H9 (cell line): ENCODE results near the gene NKAIN2. TPM values are rescaled to one million over a fixed set of nuclear protein-coding genes. Genes with fewer than 3 reads are reported as not detected.

Experiments
- DNase-seq: peaks from one replicate; pipeline ENCODE4 v3.0.0-alpha.2; 2017
- H2AFZ ChIP-seq: one replicate; pipeline ENCODE4 v1.6.1; 2013; ENCODE audit warnings: mild to moderate bottlenecking, low read length, control low read depth, moderate library complexity
- H2AK5ac ChIP-seq: 2 replicates; pipeline ENCODE4 v1.6.1; 2013; ENCODE audit warnings: low read length, control low read depth, mixed read lengths; ENCODE audit not compliant: insufficient read length
- H2BK120ac ChIP-seq: one replicate; pipeline ENCODE4 v1.6.1; 2013; ENCODE audit warnings: low read depth, mild to moderate bottlenecking, low read length, control low read depth, inconsistent platforms; ENCODE audit not compliant: poor library complexity, severe bottlenecking
- H2BK12ac ChIP-seq: 2 replicates; pipeline ENCODE4 v1.6.1; 2013; ENCODE audit warnings: low read length, control low read depth, mixed read lengths, low read depth; ENCODE audit not compliant: insufficient read length
- H2BK15ac ChIP-seq: 2 replicates; pipeline ENCODE4 v1.6.1; 2013; ENCODE audit warnings: low read depth, low read length, control low read depth
- H2BK20ac ChIP-seq: one replicate; pipeline ENCODE4 v1.6.1; 2013; ENCODE audit warnings: low read depth, mild to moderate bottlenecking, low read length, control low read depth, inconsistent platforms; ENCODE audit not compliant: poor library complexity, severe bottlenecking
- H2BK5ac ChIP-seq: 2 replicates; pipeline ENCODE4 v1.6.1; 2013; ENCODE audit warnings: low read length, control low read depth, mixed read lengths; ENCODE audit not compliant: insufficient read length
- H3K14ac ChIP-seq: 2 replicates; pipeline ENCODE4 v1.6.1; 2013; ENCODE audit warnings: low read length, control low read depth; ENCODE audit not compliant: insufficient read depth
- H3K18ac ChIP-seq: 2 replicates; pipeline ENCODE4 v1.6.1; 2013; ENCODE audit warnings: low read depth, mild to moderate bottlenecking, mixed read lengths, low read length, control low read depth; ENCODE audit not compliant: insufficient read length
- H3K23ac ChIP-seq: 2 replicates; pipeline ENCODE4 v1.6.1; 2013; ENCODE audit warnings: low read length, control low read depth, mixed read lengths, low read depth; ENCODE audit not compliant: insufficient read length
- H3K23me2 ChIP-seq: 2 replicates; pipeline ENCODE4 v1.6.1; 2013; ENCODE audit warnings: low read depth, mild to moderate bottlenecking, mixed read lengths, low read length, control low read depth; ENCODE audit not compliant: insufficient read length, poor library complexity, severe bottlenecking
- H3K27ac ChIP-seq: 2 replicates; pipeline ENCODE4 v1.5.1; 2013; ENCODE audit warnings: low read length, control low read depth, mixed read lengths, low read depth; ENCODE audit not compliant: insufficient read length
- H3K27me3 ChIP-seq: 2 replicates; pipeline ENCODE4 v1.6.1; 2013; ENCODE audit warnings: low read length, control low read depth, inconsistent platforms; ENCODE audit not compliant: insufficient read depth
- H3K4ac ChIP-seq: 2 replicates; pipeline ENCODE4 v1.6.1; 2013; ENCODE audit warnings: low read depth, mild to moderate bottlenecking, control low read depth, inconsistent platforms, low read length, moderate library complexity
- H3K4me1 ChIP-seq: 2 replicates; pipeline ENCODE4 v1.6.1; 2013; ENCODE audit warnings: low read length, control low read depth, inconsistent platforms; ENCODE audit not compliant: insufficient read depth
- H3K4me2 ChIP-seq: 2 replicates; pipeline ENCODE4 v1.6.1; 2013; ENCODE audit warnings: low read length, control low read depth, mixed read lengths; ENCODE audit not compliant: insufficient read length, insufficient read depth
- H3K56ac ChIP-seq: 2 replicates; pipeline ENCODE4 v1.6.1; 2013; ENCODE audit warnings: low read depth, mild to moderate bottlenecking, mixed read lengths, low read length, control low read depth; ENCODE audit not compliant: insufficient read length
- H3K79me1 ChIP-seq: 2 replicates; pipeline ENCODE4 v1.6.1; 2013; ENCODE audit warnings: low read depth, mild to moderate bottlenecking, moderate library complexity, low read length, control low read depth, inconsistent platforms; ENCODE audit not compliant: insufficient read depth, poor library complexity, severe bottlenecking
- H3K79me2 ChIP-seq: 2 replicates; pipeline ENCODE4 v1.6.1; 2013; ENCODE audit warnings: low read length, control low read depth, inconsistent platforms; ENCODE audit not compliant: insufficient read depth
- H3K9ac ChIP-seq: 2 replicates; pipeline ENCODE4 v1.6.1; 2013; ENCODE audit warnings: low read length, control low read depth, mixed read lengths; ENCODE audit not compliant: insufficient read length; ENCODE audit errors: extremely low read depth
- H3K9me3 ChIP-seq: one replicate; pipeline ENCODE4 v1.6.1; 2013; ENCODE audit warnings: low read depth, low read length, inconsistent platforms; ENCODE audit not compliant: control insufficient read depth
- H3T11ph ChIP-seq: one replicate; pipeline ENCODE4 v1.6.1; 2013; ENCODE audit warnings: mild to moderate bottlenecking, low read length, control low read depth, inconsistent platforms
- H4K20me1 ChIP-seq: one replicate; pipeline ENCODE4 v1.6.1; 2013; ENCODE audit not compliant: control insufficient read depth, insufficient read length, insufficient read depth
- H4K5ac ChIP-seq: 2 replicates; pipeline ENCODE4 v1.6.1; 2013; ENCODE audit warnings: low read depth, mild to moderate bottlenecking, mixed read lengths, low read length, control low read depth; ENCODE audit not compliant: insufficient read length
- H4K8ac ChIP-seq: replicated peaks from 2 replicates; pipeline ENCODE4 v1.6.1; 2013; ENCODE audit warnings: low read length, control low read depth, mixed read lengths, low read depth; ENCODE audit not compliant: insufficient read length
- H4K91ac ChIP-seq: 2 replicates; pipeline ENCODE4 v1.6.1; 2013; ENCODE audit warnings: low read depth, mild to moderate bottlenecking, moderate library complexity, mixed read lengths, low read length, control low read depth; ENCODE audit not compliant: insufficient read length
- H3K27ac Mint-ChIP-seq, 3 experiments: 2 replicates in 2 of 3; 3 replicates in 1 of 3; pipeline ENCODE4 v1.8.0; 2020 to 2021; ENCODE audit warnings: mixed read lengths in 3 of 3, mild to moderate bottlenecking in 1 of 3, moderate library complexity in 1 of 3
- H3K27me3 Mint-ChIP-seq: 2 replicates; pipeline ENCODE4 v1.8.0; 2021; ENCODE audit warnings: low read depth, mild to moderate bottlenecking, moderate library complexity, mixed read lengths
- H3K36me3 Mint-ChIP-seq, 3 experiments: 2 replicates in 2 of 3; 3 replicates in 1 of 3; pipeline ENCODE4 v1.8.0; 2020 to 2021; ENCODE audit warnings: low read depth in 3 of 3, mixed read lengths in 3 of 3; ENCODE audit not compliant: insufficient read depth in 1 of 3
- H3K4me1 Mint-ChIP-seq, 2 experiments: 2 replicates each; pipeline ENCODE4 v1.8.0; 2020; ENCODE audit warnings: mixed read lengths in 2 of 2
- H3K4me3 Mint-ChIP-seq, 2 experiments: 2 replicates in 1 of 2; 3 replicates in 1 of 2; pipeline ENCODE4 v1.8.0; 2020 to 2021; ENCODE audit warnings: mild to moderate bottlenecking in 2 of 2, mixed read lengths in 2 of 2, moderate library complexity in 1 of 2
- H3K9me3 Mint-ChIP-seq, 2 experiments: 2 replicates in 1 of 2; 3 replicates in 1 of 2; pipeline ENCODE4 v1.8.0; 2020; ENCODE audit warnings: mild to moderate bottlenecking in 2 of 2, mixed read lengths in 2 of 2, moderate library complexity in 1 of 2
- CTCF ChIP-seq: fragments of 200-600 bp; sonication (generic); conservative IDR thresholded peaks from 3 replicates; pipeline ENCODE4 v1.8.0; 2021; ENCODE audit warnings: antibody characterized with exemption, mild to moderate bottlenecking
- WGBS: extraction: QIAGEN DNeasy Blood & Tissue Kit; methylation state at CpG from one replicate; pipeline ENCODE4 v1.1.7; 2013; ENCODE audit warnings: missing lambda C conversion rate, low lambda C conversion rate, mixed read lengths; ENCODE audit not compliant: insufficient read length; ENCODE audit errors: extremely low coverage; 5-methylcytosine and 5-hydroxymethylcytosine counted together
- total RNA-seq: library from RNA; stranded (reverse); gene quantifications from 2 replicates; pipeline ENCODE4 v1.2.1, GENCODE V29; 2021

The NKAIN2 gene
- total RNA-seq, 1 experiment from 2014 or later = 0.17 TPM

GRCh38 chr6:123931928-123932327, 128.3 kb downstream of the NKAIN2 start:
- Histone ChIP-seq H2AK5ac (no peak overlapping the region), H2AFZ (no peak overlapping the region), H2BK15ac (no peak overlapping the region), H3K27ac (no peak overlapping the region), H2BK5ac (no peak overlapping the region), H3K79me1 (no peaks in the 10 kb centered on the region), H3K79me2 (no peaks in the 10 kb centered on the region), H2BK20ac (no peak overlapping the region), H3K9me3 (no peaks in the 10 kb centered on the region), H3K4me2 (no peak overlapping the region), H3K18ac (no peak overlapping the region), H3K23ac (no peak overlapping the region), H2BK12ac (no peak overlapping the region), H4K91ac (no peak overlapping the region), H3K9ac (no peak overlapping the region), H3K23me2 (no peaks in the 10 kb centered on the region), H4K8ac (no peak overlapping the region), H3K14ac (no peak overlapping the region), H3T11ph (no peak overlapping the region), H4K20me1 (no peaks in the 10 kb centered on the region), H3K4ac (no peak overlapping the region), H3K56ac (no peak overlapping the region), H4K5ac (no peak overlapping the region), H3K27me3 (no peaks in the 10 kb centered on the region; the same call in 1 of the 2 replicates), H2BK120ac (no peak overlapping the region), H3K4me1 (no peaks in the 10 kb centered on the region)
- WGBS = no CpG with 5 or more reads among the region's 3 CpGs
- Mint-ChIP-seq H3K4me1 (no peaks in the 10 kb centered on the region), H3K36me3 (no peaks in the 10 kb centered on the region), H3K4me3 (no peak overlapping the region), H3K9me3 (no peaks in the 10 kb centered on the region), H3K27ac (no peak overlapping the region), H3K27me3 (peaks cover 33% of the 10 kb centered on the region)
- no peak for DNase-seq
- TF ChIP-seq CTCF = no peak
